ENCODE data around the gene RGS3. TPM values are rescaled to one million over a fixed set of nuclear protein-coding genes. Genes with fewer than 3 reads are reported as not detected.

Gene RGS3
- total and polyA plus RNA-seq, 2 of the 13 experiments (the other 11 are each of a cell fraction or from before 2014, with no cell fraction given), result 17.1 to 28.8 TPM

DNA sequence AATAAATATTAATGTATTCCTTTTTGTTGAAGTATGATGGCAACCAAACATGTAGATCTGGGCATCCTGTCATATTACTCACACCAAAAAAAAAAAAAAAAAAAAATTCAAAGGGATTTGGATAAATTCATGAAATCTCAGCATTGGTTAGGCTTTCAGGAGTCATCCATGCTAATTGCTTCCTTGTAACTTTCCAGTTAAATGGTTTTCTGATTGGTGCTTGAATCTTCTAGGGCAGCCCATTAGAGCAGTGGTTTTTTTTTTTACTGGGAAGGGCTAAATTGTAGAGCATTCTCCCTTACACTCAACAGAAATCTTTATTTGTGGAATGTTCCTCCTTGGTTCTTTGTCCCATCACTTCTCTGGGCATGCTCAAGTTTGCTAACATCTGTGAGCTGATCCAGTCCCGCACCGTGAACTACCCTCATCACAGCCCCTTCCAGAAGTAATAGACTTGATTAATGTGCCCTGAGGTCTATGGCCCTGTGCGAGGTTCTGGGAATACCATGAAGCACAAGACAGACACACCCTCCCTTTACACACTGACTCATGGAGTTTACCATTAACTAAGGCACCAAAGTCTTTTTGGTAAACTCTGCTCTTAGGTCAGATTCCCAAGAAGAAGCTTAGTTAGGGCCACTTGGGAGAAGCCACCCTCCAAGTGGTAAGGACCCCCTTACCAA, 56.0 kb downstream of the RGS3 start (continued):
- TF ChIP-seq, protein P1, sequence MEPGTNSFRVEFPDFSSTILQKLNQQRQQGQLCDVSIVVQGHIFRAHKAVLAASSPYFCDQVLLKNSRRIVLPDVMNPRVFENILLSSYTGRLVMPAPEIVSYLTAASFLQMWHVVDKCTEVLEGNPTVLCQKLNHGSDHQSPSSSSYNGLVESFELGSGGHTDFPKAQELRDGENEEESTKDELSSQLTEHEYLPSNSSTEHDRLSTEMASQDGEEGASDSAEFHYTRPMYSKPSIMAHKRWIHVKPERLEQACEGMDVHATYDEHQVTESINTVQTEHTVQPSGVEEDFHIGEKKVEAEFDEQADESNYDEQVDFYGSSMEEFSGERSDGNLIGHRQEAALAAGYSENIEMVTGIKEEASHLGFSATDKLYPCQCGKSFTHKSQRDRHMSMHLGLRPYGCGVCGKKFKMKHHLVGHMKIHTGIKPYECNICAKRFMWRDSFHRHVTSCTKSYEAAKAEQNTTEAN (CRISPR knock-in tag; conservative IDR thresholded peaks at IDR 0.05), result no peak
- TF ChIP-seq, protein P2, sequence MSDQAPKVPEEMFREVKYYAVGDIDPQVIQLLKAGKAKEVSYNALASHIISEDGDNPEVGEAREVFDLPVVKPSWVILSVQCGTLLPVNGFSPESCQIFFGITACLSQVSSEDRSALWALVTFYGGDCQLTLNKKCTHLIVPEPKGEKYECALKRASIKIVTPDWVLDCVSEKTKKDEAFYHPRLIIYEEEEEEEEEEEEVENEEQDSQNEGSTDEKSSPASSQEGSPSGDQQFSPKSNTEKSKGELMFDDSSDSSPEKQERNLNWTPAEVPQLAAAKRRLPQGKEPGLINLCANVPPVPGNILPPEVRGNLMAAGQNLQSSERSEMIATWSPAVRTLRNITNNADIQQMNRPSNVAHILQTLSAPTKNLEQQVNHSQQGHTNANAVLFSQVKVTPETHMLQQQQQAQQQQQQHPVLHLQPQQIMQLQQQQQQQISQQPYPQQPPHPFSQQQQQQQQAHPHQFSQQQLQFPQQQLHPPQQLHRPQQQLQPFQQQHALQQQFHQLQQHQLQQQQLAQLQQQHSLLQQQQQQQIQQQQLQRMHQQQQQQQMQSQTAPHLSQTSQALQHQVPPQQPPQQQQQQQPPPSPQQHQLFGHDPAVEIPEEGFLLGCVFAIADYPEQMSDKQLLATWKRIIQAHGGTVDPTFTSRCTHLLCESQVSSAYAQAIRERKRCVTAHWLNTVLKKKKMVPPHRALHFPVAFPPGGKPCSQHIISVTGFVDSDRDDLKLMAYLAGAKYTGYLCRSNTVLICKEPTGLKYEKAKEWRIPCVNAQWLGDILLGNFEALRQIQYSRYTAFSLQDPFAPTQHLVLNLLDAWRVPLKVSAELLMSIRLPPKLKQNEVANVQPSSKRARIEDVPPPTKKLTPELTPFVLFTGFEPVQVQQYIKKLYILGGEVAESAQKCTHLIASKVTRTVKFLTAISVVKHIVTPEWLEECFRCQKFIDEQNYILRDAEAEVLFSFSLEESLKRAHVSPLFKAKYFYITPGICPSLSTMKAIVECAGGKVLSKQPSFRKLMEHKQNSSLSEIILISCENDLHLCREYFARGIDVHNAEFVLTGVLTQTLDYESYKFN (CRISPR knock-in tag; conservative IDR thresholded peaks at IDR 0.05), result peak; percentile 46
- no peak for TF ChIP-seq ZMAT3 (CRISPR knock-in tag; conservative IDR thresholded peaks at IDR 0.05)
- TF ChIP-seq ZSCAN31 (CRISPR knock-in tag; IDR thresholded peaks at IDR 0.05; ENCODE audit: low read depth), result no peak
- TF ChIP-seq BRD4 (CRISPR knock-in tag; IDR thresholded peaks at IDR 0.05), result no peak
- TF ChIP-seq KLF13 (CRISPR knock-in tag; IDR thresholded peaks at IDR 0.05), result no peak
- TF ChIP-seq, protein P3, sequence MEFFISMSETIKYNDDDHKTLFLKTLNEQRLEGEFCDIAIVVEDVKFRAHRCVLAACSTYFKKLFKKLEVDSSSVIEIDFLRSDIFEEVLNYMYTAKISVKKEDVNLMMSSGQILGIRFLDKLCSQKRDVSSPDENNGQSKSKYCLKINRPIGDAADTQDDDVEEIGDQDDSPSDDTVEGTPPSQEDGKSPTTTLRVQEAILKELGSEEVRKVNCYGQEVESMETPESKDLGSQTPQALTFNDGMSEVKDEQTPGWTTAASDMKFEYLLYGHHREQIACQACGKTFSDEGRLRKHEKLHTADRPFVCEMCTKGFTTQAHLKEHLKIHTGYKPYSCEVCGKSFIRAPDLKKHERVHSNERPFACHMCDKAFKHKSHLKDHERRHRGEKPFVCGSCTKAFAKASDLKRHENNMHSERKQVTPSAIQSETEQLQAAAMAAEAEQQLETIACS (CRISPR knock-in tag; IDR thresholded peaks at IDR 0.05), result no peak
- TF ChIP-seq RXRB (CRISPR knock-in tag; IDR thresholded peaks at IDR 0.05; ENCODE audit: borderline replicate concordance), result peak; percentile 26; the same call in 1 of the 2 replicates
- TF ChIP-seq, protein P4, sequence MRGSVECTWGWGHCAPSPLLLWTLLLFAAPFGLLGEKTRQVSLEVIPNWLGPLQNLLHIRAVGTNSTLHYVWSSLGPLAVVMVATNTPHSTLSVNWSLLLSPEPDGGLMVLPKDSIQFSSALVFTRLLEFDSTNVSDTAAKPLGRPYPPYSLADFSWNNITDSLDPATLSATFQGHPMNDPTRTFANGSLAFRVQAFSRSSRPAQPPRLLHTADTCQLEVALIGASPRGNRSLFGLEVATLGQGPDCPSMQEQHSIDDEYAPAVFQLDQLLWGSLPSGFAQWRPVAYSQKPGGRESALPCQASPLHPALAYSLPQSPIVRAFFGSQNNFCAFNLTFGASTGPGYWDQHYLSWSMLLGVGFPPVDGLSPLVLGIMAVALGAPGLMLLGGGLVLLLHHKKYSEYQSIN (CRISPR knock-in tag; IDR thresholded peaks at IDR 0.05; ENCODE audit: borderline replicate concordance), result no peak
- TF ChIP-seq ZNF20 (CRISPR knock-in tag; IDR thresholded peaks at IDR 0.05), result no peak
- no peak for TF ChIP-seq POGZ (CRISPR knock-in tag; IDR thresholded peaks at IDR 0.05)
- no peak for TF ChIP-seq RORA (CRISPR knock-in tag; IDR thresholded peaks at IDR 0.05)
- TF ChIP-seq RARA (CRISPR knock-in tag; IDR thresholded peaks at IDR 0.05), result 0 out of 2 replicates have a peak, but pooled peaks have one; percentile 19
- no peak for TF ChIP-seq MYNN (CRISPR knock-in tag; IDR thresholded peaks at IDR 0.05; ENCODE audit: low read depth)
- no peak for TF ChIP-seq ZFP1 (CRISPR knock-in tag; IDR thresholded peaks at IDR 0.05)
- no peak for TF ChIP-seq KMT2A (CRISPR knock-in tag; IDR thresholded peaks at IDR 0.05)
- TF ChIP-seq ELF3 (CRISPR knock-in tag; IDR thresholded peaks at IDR 0.05), result no peak; the same call in 1 of the 2 replicates
- no peak for TF ChIP-seq POLR2AphosphoS2 (IDR thresholded peaks at IDR 0.05; ENCODE audit: low read depth, low read length)
- TF ChIP-seq, protein P5, sequence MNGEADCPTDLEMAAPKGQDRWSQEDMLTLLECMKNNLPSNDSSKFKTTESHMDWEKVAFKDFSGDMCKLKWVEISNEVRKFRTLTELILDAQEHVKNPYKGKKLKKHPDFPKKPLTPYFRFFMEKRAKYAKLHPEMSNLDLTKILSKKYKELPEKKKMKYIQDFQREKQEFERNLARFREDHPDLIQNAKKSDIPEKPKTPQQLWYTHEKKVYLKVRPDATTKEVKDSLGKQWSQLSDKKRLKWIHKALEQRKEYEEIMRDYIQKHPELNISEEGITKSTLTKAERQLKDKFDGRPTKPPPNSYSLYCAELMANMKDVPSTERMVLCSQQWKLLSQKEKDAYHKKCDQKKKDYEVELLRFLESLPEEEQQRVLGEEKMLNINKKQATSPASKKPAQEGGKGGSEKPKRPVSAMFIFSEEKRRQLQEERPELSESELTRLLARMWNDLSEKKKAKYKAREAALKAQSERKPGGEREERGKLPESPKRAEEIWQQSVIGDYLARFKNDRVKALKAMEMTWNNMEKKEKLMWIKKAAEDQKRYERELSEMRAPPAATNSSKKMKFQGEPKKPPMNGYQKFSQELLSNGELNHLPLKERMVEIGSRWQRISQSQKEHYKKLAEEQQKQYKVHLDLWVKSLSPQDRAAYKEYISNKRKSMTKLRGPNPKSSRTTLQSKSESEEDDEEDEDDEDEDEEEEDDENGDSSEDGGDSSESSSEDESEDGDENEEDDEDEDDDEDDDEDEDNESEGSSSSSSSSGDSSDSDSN (CRISPR knock-in tag; IDR thresholded peaks at IDR 0.05), result no peak
- TF ChIP-seq, protein P6, sequence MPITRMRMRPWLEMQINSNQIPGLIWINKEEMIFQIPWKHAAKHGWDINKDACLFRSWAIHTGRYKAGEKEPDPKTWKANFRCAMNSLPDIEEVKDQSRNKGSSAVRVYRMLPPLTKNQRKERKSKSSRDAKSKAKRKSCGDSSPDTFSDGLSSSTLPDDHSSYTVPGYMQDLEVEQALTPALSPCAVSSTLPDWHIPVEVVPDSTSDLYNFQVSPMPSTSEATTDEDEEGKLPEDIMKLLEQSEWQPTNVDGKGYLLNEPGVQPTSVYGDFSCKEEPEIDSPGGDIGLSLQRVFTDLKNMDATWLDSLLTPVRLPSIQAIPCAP (CRISPR knock-in tag; IDR thresholded peaks at IDR 0.05; ENCODE audit: low read depth), result no peak
